ENCODE data around the gene MYO1H. TPM values are rescaled to one million over a fixed set of nuclear protein-coding genes. Genes with fewer than 3 reads are reported as not detected.

MYO1H gene
- total RNA-seq, 1 donor from 2014 or later, result 0.16 TPM

GRCh38 chr12:109448707-109449390, 101.1 kb downstream of the MYO1H start:
- no peak for DNase-seq

- DNase-seq, result no peak
Measured at GRCh38 chr12:109449845-109450532, 102.3 kb downstream of the MYO1H start.

- DNase-seq, result no peak
Measured at GRCh38 chr12:109450980-109451379, 103.3 kb downstream of the MYO1H start.

- DNase-seq, result no peak
Measured at GRCh38 chr12:109451400-109451799, 103.7 kb downstream of the MYO1H start.

GRCh38 chr12:109452489-109452888, 104.8 kb downstream of the MYO1H start:
- no peak for DNase-seq

- DNase-seq, result no peak
Measured at GRCh38 chr12:109455706-109456105, 108.0 kb downstream of the MYO1H start.

GRCh38 chr12:109458086-109458485, 110.4 kb downstream of the MYO1H start:
- DNase-seq, result no peak

GRCh38 chr12:109458771-109459208, 111.1 kb downstream of the MYO1H start:
- no peak for DNase-seq

- DNase-seq, result no peak
Measured at GRCh38 chr12:109459247-109459646, 111.5 kb downstream of the MYO1H start.

GRCh38 chr12:109460538-109460937, 112.8 kb downstream of the MYO1H start:
- no peak for DNase-seq

GRCh38 chr12:109461049-109461845, 113.5 kb downstream of the MYO1H start:
- DNase-seq, result no peak

- DNase-seq, result no peak
Measured at GRCh38 chr12:109461846-109462756, 114.4 kb downstream of the MYO1H start.

GRCh38 chr12:109462868-109463692, 115.4 kb downstream of the MYO1H start:
- no peak for DNase-seq

GRCh38 chr12:109463756-109464155, 116.1 kb downstream of the MYO1H start:
- no peak for DNase-seq

- DNase-seq, result no peak
Measured at GRCh38 chr12:109464642-109465351, 117.1 kb downstream of the MYO1H start.

GRCh38 chr12:109466305-109466704, 118.6 kb downstream of the MYO1H start:
- no peak for DNase-seq

- no peak for DNase-seq
Measured at GRCh38 chr12:109466821-109467220, 119.1 kb downstream of the MYO1H start.

- no peak for DNase-seq
Measured at GRCh38 chr12:109467978-109468676, 120.4 kb downstream of the MYO1H start.

GRCh38 chr12:109469517-109469916, 121.8 kb downstream of the MYO1H start:
- DNase-seq, result no peak

- no peak for DNase-seq
Measured at GRCh38 chr12:109473006-109473405, 125.3 kb downstream of the MYO1H start.

Measured in occipital lobe (tissue), 2 donors.